Tibial nerve (tissue), 4 donors: ENCODE results near the gene SLAMF9.

ENCODE experiments used
- EP300 ChIP-seq, 2 donors: sonication (generic); formaldehyde crosslinking; IDR thresholded peaks; one replicate each; pipeline ENCODE4 v1.6.1; 2017; ENCODE audit warnings: antibody characterized with exemption in 2 of 2, mild to moderate bottlenecking in 1 of 2
- POLR2A ChIP-seq, 2 donors: fragments of 450-650 bp; IDR thresholded peaks; one replicate each; pipeline ENCODE4 v1.6.1; 2017; ENCODE audit warnings: antibody characterized with exemption in 2 of 2, mild to moderate bottlenecking in 2 of 2, moderate library complexity in 2 of 2
- TF ChIP-seq, protein P1 (sequence below), 5 experiments: fragments of 200-600 bp in 3 of 5; fragments of 450-650 bp in 2 of 5; sonication (generic) in 3 of 5; IDR thresholded peaks; one replicate each; pipeline ENCODE4 v1.5.1; 2016 to 2019; ENCODE audit warnings: antibody characterized with exemption in 5 of 5, mild to moderate bottlenecking in 3 of 5, moderate library complexity in 2 of 5

GRCh38 chr1:159953536-159954515 lies at the start of gene SLAMF9:
- TF ChIP-seq, protein P1, sequence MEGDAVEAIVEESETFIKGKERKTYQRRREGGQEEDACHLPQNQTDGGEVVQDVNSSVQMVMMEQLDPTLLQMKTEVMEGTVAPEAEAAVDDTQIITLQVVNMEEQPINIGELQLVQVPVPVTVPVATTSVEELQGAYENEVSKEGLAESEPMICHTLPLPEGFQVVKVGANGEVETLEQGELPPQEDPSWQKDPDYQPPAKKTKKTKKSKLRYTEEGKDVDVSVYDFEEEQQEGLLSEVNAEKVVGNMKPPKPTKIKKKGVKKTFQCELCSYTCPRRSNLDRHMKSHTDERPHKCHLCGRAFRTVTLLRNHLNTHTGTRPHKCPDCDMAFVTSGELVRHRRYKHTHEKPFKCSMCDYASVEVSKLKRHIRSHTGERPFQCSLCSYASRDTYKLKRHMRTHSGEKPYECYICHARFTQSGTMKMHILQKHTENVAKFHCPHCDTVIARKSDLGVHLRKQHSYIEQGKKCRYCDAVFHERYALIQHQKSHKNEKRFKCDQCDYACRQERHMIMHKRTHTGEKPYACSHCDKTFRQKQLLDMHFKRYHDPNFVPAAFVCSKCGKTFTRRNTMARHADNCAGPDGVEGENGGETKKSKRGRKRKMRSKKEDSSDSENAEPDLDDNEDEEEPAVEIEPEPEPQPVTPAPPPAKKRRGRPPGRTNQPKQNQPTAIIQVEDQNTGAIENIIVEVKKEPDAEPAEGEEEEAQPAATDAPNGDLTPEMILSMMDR (IDR thresholded peaks at IDR 0.05) = no peak
- TF ChIP-seq EP300 (IDR thresholded peaks at IDR 0.05) (no peak), POLR2A (IDR thresholded peaks at IDR 0.05) (no peak)
